NCI-H345 treated with DMSO at 0.1 percent for 48 hours (cell line): ENCODE measurements around the gene ECM2.

Experiments used
- DNase-seq: peaks from one replicate; lab custom pipeline; 2025; ENCODE audit not compliant: unreplicated experiment; lab: John Stamatoyannopoulos, UW

The ECM2 gene

GRCh38 chr9:92501671-92502393 lies 34.0 kb downstream of the ECM2 start:
- no peak for DNase-seq

GRCh38 chr9:92500725-92501124 lies 35.1 kb downstream of the ECM2 start:
- no peak for DNase-seq

- no peak for DNase-seq
Measured at GRCh38 chr9:92499701-92500100, 36.1 kb downstream of the ECM2 start.

- DNase-seq = no peak
Measured at GRCh38 chr9:92496396-92497176, 39.2 kb downstream of the ECM2 start.

GRCh38 chr9:92494856-92495255 lies 40.9 kb downstream of the ECM2 start:
- no peak for DNase-seq

GRCh38 chr9:92493749-92494387 lies 41.9 kb downstream of the ECM2 start:
- DNase-seq = no peak

GRCh38 chr9:92492781-92493401 lies 42.9 kb downstream of the ECM2 start:
- no peak for DNase-seq

- no peak for DNase-seq
Measured at GRCh38 chr9:92488681-92489550, 46.9 kb downstream of the ECM2 start.

- DNase-seq = no peak
Measured at GRCh38 chr9:92486371-92486770, 49.4 kb downstream of the ECM2 start.

GRCh38 chr9:92484563-92484962 lies 51.2 kb downstream of the ECM2 start:
- DNase-seq = no peak

- no peak for DNase-seq
Measured at GRCh38 chr9:92483627-92484545, 51.9 kb downstream of the ECM2 start.

GRCh38 chr9:92482805-92483204 lies 53.0 kb downstream of the ECM2 start:
- DNase-seq = no peak

GRCh38 chr9:92482329-92482728 lies 53.5 kb downstream of the ECM2 start, which contains the start of gene ASPN:
TSS of gene ASPN (minus strand) at chr9:92482506.
- no peak for DNase-seq

- DNase-seq = no peak
Measured at GRCh38 chr9:92480986-92481633, 54.7 kb downstream of the ECM2 start.

- DNase-seq = no peak
Measured at GRCh38 chr9:92480291-92480771, 55.5 kb downstream of the ECM2 start.

GRCh38 chr9:92479346-92479745 lies 56.4 kb downstream of the ECM2 start:
- no peak for DNase-seq

- DNase-seq = no peak
Measured at GRCh38 chr9:92478783-92479182, 57.0 kb downstream of the ECM2 start.

- no peak for DNase-seq
Measured at GRCh38 chr9:92476962-92477361, 58.8 kb downstream of the ECM2 start.

- DNase-seq = no peak
Measured at GRCh38 chr9:92474587-92474986, 61.2 kb downstream of the ECM2 start.
